CD1c-positive myeloid dendritic cell (primary cell): ENCODE results near the gene PRR23E.

ENCODE experiments used
- DNase-seq: peaks from one replicate; pipeline ENCODE4 v3.0.0-alpha.2; 2016; ENCODE audit errors: extremely low spot score

The PRR23E gene

DNA sequence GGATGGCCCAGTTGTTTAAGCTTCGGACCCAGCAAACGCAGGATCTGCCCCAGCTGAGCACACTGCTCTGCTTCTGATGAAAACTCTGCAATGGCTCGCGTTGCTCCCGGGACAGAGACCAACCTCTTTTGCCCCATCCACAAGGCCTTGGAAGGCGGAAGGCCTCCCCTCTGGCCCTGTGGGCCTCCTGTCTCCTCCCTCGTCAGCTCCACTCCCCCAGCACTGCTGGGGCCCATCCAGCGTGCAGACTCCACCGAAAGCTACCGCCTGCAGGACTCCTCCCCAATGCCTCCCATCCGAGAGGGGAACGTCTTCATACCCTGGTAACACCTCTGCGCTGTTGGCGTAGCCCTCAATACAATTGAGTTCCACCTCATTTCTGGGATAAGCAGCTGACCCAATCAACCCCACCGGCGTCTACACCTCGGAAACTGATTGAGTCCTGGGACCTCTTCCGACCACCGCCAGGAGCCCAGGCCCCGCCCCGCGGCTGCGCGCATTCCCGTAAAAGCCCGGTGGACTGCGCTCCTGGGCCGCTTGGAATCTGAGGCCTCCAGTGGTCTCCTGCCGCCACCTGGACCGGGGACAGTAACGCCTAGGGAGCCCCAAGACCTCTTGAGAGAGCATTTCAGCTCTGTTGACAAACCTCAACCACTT, at the start of gene PRR23E:
Gene PRR23E, plus strand, starts transcription at position 556 of the 657 bp plus-strand sequence. CDS start 3,555 bp downstream, outside the sequence.
- DNase-seq: no peak

- no peak for DNase-seq
Observed at GRCh38 chr3:127143172-127143571, 49.8 kb upstream of the PRR23E start.

DNA sequence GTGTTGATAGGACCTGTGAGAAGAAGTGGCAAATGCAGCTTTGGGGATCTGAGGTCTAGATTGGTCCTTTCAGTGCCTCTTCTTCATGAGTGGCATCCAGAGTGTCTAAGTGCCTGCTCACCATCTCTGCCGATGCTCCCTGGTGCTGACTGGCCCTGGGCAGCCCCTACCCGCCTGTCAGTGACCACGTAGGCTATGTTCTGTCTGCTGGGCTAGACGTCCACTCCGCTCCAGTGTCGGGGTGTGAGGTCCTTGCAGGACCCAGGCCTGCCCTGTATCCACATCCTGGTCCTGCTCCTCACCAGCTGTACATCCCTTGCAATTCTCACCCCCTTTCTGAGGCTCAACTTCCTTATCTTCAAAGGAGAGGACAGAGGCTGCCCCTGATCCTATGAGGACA, 48.3 kb upstream of the PRR23E start:
- no peak for DNase-seq

GRCh38 chr3:127145266-127145665, 47.7 kb upstream of the PRR23E start:
- no peak for DNase-seq

GRCh38 chr3:127147291-127147885, 45.5 kb upstream of the PRR23E start:
- DNase-seq: no peak

GRCh38 chr3:127149621-127150310, 43.2 kb upstream of the PRR23E start:
- no peak for DNase-seq

DNA sequence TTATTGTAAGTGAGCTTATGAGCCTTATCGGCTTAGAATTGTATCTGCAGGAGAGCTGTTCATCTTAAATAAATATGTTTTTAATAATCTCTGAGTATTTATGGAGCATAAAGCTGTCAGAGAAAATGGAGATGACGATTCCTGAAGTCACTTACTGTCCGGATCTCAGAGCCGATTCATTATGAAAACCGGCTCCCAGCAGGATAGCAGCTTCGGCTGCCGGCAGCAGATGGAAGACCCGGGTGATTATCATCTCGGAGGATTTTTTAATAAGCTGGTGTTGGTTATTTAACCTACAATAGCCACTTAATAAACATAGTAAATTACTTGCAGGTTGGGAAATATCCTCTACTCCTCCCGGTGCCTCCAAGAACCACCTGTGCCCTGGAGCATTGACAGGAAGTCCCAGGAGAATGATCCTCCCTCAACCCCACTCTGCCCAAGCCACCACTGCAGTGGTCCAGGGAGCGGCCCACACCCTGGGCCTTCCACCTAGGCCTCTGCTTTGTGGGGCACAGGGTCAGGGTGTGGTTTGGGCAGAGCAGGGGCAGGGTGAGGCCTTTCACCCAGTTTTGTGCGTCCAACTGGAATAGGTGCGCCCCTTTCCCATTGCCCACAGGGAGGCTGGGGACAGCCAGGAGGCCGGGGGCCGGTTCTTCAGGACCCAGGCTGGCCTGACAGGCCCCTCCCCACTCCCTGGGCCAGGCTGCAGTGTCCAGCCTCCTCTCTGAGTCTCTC, 42.2 kb upstream of the PRR23E start:
- DNase-seq: no peak

DNA sequence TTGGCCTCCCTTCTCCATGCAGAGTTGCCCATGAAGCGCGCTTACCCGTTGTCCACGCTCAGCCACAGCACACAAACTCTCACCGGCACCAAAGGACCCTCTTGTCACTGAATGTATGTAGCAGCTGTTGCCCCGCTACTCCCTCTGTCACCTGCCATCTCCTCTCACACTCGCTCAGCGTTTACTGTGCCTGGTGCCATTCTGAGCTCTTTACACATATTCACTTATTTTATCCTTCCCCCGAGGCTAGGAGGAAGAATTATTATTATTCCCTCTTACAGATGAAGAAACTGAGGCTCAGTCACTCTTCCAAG, 41.7 kb upstream of the PRR23E start:
- DNase-seq: no peak

DNA sequence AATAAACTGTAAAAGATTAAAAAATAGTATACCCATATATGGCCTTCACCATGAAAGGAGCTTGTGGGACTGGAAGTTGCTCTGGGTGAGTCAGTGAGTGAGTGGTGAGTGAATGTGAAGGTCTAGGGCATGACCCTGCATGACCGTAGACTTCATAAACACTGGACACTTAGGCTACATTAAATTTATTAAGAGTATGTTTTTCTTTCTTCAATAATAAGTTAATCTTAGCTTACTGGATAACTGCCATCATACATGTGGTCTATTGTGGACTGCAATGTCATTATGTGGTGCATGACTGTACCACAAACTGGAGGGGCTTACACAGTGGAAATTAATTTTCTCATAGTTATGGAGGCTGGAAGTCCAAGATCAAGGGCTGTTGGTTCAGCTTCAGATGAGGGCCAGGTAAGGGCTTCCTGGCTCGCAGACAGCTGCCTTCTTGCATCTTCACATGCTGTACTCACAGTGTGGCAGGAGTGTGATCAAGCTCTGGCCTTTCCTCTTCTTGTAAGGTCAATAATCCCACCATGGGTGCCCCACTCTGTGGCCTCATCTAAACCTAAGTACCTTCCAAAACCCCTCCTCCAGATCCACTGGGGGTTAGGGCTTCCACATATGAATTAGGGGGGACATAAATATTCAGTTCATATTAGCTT, 40.8 kb upstream of the PRR23E start:
- DNase-seq: no peak

DNA sequence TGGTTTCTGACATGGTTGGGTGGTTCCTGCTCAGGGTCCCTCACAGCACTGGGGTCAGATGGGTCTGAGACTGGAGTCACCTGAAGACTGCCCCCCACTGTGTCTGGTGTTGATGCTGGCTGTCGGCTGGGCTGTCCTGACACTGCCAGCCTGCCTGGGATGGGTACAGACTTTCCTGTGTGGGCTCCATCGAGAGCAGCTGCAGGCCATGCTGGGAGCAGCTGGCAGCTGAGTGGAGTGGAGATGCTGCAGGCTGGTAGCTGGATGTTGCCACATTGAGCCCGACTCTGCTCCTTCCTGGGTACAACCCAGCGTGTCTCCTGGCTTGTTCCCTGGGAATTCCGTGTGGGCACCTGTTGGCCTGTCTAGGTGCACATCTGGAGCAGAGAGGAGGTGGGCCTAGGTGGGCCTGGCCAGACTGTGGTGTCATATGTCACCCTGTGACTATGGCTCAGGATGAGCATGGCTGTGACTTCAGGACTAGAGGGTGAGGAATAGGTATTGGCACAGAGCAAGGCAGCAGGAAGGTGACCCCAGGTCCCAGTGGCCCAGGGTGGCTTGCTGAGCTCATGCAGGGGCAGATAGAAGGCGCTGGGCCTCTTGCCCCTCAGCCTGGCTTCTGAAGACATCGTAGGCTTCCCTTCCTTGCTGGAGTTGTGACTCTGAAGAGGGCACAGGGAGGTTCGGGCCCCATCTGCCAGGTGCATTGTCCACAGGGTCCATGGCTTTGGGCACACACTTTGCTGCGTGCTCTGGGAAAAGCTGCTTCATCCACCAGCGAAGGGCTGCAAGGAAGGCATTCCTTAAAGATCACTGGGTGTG, 40.0 kb upstream of the PRR23E start:
- DNase-seq: no peak

DNA sequence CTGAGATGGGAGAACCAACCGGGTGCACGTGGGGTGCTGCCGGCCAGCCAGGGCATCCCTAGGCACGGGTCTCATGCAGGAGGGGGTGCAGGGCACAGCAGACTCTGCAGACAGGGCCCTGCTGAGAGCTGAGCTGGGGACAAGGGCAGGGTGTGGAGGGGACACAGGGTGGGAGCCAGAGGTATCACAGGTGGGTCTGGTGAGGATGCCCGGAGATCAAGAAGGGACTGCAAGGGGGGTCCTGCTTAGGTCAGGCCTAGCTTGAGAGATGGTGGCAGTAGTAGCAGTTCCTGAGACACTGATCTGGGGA, 39.5 kb upstream of the PRR23E start:
- DNase-seq: no peak

- DNase-seq: no peak
Observed at GRCh38 chr3:127156338-127157050, 36.4 kb upstream of the PRR23E start.

DNA sequence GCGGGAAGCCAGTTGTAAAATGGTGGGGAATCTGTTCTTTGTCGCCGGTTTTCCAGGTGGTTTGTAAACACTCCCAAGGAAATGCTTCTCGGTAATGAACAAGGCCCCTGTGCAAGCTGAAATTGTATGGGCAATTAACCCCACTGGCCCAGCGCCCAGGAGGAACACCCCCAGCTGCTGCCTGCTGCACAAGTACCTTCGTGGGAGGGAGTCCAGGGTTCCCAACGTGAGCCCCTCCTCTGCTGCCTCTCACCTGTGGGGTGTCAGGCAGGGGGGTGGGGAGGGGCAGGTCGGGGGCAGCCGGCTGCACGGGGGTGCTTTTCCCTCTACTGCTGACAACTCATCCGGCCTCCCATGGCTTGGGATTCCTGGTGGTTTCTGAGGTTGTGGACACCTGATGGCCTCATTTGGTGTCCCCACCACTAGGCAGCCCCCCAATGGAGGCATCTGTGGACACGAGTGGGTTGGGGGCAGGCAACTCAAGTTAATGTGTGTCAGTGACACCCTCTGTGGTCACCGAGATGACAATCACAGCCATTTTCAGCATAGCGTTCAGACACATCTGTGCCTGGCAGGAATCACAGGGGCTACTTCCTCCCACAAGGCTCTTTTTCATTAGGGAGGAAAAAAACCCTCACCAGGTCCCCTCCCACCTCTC, 35.6 kb upstream of the PRR23E start:
- DNase-seq: no peak

GRCh38 chr3:127158614-127159229, 34.2 kb upstream of the PRR23E start:
- peak; percentile 4 for DNase-seq

GRCh38 chr3:127159543-127159942, 33.4 kb upstream of the PRR23E start:
- DNase-seq: no peak

GRCh38 chr3:127161236-127161635, 31.7 kb upstream of the PRR23E start:
- DNase-seq: no peak

GRCh38 chr3:127161973-127162579, 30.9 kb upstream of the PRR23E start:
- no peak for DNase-seq

DNA sequence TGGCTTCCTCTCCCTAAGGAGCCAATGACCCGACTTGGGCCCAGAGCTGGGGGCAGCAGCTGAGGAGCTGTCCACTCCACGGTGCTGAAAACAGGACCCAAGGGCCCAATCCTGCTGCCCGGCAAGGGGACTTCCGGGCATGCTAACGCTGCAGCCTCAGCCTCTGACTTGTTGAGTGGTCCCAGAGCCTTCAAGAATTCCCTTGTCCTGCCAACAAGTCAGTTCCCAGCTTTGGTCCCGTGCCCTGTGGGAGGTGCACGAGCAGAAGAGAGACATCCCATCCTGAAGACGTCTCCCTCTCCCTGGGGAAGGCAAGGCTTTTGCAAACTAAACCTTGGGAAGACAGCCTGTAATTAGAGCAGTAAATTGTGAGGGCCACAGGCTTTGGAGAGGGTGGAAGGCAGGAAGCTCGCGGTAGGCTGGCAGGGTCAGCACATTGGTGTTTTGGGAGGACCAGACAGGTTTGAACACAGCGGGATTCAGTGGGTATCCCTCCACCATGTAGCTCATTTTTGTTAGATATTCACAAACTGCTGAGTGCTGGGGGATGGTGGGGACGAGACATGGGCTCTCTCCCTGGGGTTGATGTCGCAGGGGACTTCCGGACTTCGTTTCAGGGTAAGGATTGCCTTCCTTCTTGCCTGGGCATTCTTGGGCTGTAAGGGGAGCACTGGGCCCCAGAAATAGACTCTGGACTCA, 29.8 kb upstream of the PRR23E start:
- no peak for DNase-seq

DNA sequence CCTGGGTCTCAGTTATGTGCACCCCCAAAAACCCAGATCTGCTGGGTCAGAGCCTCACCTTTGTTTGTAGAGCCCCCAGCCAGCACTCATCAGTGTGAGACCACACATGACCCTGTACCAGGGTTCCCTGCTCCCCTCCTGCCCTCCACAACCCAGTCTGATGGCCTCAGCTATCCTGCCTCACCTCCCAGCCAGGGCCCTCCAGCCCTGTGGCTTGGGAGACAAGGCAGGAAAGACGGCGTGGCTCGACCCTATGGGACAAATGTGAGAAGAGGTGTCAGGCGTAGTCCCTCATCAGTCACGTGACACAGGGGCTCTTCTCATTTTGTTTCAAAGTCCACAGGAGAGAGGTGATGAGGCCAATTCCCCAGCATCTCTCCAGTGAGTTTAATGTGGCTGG, 28.3 kb upstream of the PRR23E start:
- no peak for DNase-seq
